ENCODE measurements around the gene CTCFL. TPM values are rescaled to one million over a fixed set of nuclear protein-coding genes. Genes with fewer than 3 reads are reported as not detected.

The CTCFL gene
- total RNA-seq, 4 donors from 2014 or later, result not detected

- TF ChIP-seq EP300 (IDR thresholded peaks at IDR 0.05) (no peak), POLR2A (IDR thresholded peaks at IDR 0.05; ENCODE audit: low read depth) (no peak), CTCF (IDR thresholded peaks at IDR 0.05) (no peak), POLR2AphosphoS5 (IDR thresholded peaks at IDR 0.05) (no peak)
- 57% methylated on average over 3 of the region's 3 CpGs for WGBS
Observed at GRCh38 chr20:57536120-57536708, 11.3 kb upstream of the CTCFL start.

DNA sequence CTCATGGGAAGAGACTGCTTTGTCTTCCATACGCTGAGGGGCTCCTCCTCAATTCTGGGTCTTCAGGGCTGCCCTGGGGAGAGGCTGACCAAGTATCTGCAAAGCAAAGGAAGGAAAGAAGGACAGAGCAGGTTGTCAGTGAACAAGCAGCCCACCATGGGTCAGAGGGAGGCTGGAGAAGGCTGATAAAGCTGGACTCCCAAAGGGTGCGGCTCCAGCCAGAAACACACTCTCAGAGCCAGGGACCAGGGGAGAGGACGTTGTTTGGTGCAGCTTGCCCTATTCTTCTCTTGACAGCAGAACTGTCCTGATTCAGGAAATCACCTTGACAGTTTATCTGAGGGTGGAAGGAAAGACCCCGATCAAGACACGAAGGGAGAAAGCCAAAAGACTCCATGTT is 10.4 kb upstream of the CTCFL start:
- peaks cover 0 to 9% (median 0%) of the 10 kb centered on the region in 4 donors for H3K27me3 ChIP-seq
- H3K36me3 ChIP-seq, result no peaks in the 10 kb centered on the region
- WGBS, result 83% methylated on average over 5 of the region's 5 CpGs
- no peak overlapping the region for H3K27ac ChIP-seq (replicated peaks in 1 of 4)
- TF ChIP-seq EP300 (IDR thresholded peaks at IDR 0.05), result no peak
- H3K9me3 ChIP-seq, result peaks cover 0 to 10% (median 2%) of the 10 kb centered on the region in 4 donors
- intact Hi-C loops (cut with DNase I), result no loop called here
- DNase-seq (ENCODE audit: extremely low spot score), result no peak
- H3K4me3 ChIP-seq, result no peak overlapping the region
- H3K4me1 ChIP-seq, result peaks cover 0 to 9% (median 3%) of the 10 kb centered on the region in 4 donors

More at GRCh38 chr20:57536120-57536708, 11.3 kb upstream of the CTCFL start:
- H3K27me3 ChIP-seq, result peaks cover 0 to 9% (median 0%) of the 10 kb centered on the region in 4 donors
- no peak overlapping the region for H3K4me3 ChIP-seq
- no peaks in the 10 kb centered on the region for H3K36me3 ChIP-seq
- DNase-seq (ENCODE audit: extremely low spot score), result no peak
- intact Hi-C loops (cut with DNase I), result no loop called here
- peaks cover 0 to 9% (median 3%) of the 10 kb centered on the region in 4 donors for H3K4me1 ChIP-seq
- no peak overlapping the region for H3K27ac ChIP-seq (replicated peaks in 1 of 4)
- peaks cover 0 to 10% (median 2%) of the 10 kb centered on the region in 4 donors for H3K9me3 ChIP-seq

DNA sequence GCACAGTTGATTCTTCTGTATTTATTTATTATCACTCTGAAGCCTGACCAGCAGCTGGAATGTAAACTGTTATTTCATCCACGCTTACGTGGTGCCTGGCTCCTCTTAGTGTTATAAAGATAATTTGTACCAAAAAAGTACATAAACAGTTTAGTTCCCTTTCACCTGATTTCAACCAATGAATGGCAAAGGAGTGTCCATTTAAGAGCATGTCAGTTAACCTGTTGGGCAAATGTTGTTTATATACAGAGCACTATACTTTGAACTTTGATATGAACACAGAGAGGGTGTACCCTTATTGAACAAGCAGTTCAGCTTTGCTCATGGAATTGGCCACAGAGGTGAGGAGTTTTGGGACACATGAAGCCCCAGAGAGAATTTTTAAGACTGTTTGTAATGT is 7.2 kb upstream of the CTCFL start:
- 69% methylated on average over 2 of the region's 2 CpGs for WGBS
- intact Hi-C loops (cut with DNase I), result no loop called here
- H3K9me3 ChIP-seq, result peaks cover 0 to 2% (median under 1%) of the 10 kb centered on the region in 4 donors
- no peaks in the 10 kb centered on the region for H3K27me3 ChIP-seq
- no peaks in the 10 kb centered on the region for H3K36me3 ChIP-seq
- peaks cover 0 to 9% (median 3%) of the 10 kb centered on the region in 4 donors for H3K4me1 ChIP-seq
- H3K27ac ChIP-seq (replicated peaks in 1 of 4), result no peak overlapping the region
- H3K4me3 ChIP-seq, result no peak overlapping the region
- TF ChIP-seq CTCF (IDR thresholded peaks at IDR 0.05) (no peak), POLR2AphosphoS5 (IDR thresholded peaks at IDR 0.05) (no peak), EP300 (IDR thresholded peaks at IDR 0.05) (no peak), POLR2A (IDR thresholded peaks at IDR 0.05; ENCODE audit: low read depth) (no peak)
- no peak for DNase-seq (ENCODE audit: extremely low spot score)

DNA sequence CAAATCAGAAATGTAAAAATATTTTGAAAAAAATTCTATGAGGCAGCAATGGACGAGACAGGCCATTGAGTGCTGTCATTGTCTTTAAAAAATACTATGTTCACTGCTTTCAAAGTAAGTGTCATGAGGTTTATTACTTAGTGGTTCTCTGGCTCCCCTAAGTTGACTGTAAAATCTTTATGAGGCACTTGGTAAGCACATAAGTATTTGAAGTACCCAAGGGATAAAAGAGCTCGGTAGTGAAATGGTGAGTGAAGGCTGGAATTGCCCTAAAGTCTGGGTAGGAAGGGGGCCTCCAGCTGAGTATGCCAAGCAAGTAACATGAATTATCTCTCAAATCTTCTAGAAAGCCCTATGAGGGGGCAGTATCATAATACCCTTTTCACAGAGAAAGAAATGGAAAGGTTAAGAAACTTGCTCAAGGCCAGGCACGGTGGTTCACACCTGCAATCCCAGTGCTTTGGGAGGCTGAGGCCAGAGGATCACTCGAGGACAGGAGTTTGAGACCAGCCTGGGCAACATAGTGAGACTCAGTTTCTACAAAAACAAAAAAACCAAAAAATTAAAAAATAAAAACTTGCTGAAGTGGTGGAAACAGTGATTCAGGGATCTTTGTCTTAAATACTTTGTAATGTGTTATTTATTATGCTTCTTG is 5.5 kb upstream of the CTCFL start:
- H3K4me3 ChIP-seq, result no peak overlapping the region
- no peak overlapping the region for H3K27ac ChIP-seq (replicated peaks in 1 of 4)
- TF ChIP-seq EP300 (IDR thresholded peaks at IDR 0.05) (no peak), CTCF (IDR thresholded peaks at IDR 0.05) (no peak), POLR2A (IDR thresholded peaks at IDR 0.05; ENCODE audit: low read depth) (no peak), POLR2AphosphoS5 (IDR thresholded peaks at IDR 0.05) (no peak)
- H3K9me3 ChIP-seq, result no peaks in the 10 kb centered on the region
- H3K27me3 ChIP-seq, result peaks cover 0 to 5% (median 0%) of the 10 kb centered on the region in 4 donors
- no peaks in the 10 kb centered on the region for H3K36me3 ChIP-seq
- WGBS, result 90% methylated on average over 4 of the region's 4 CpGs
- H3K4me1 ChIP-seq, result peaks cover 0 to 9% (median 3%) of the 10 kb centered on the region in 4 donors
- DNase-seq (ENCODE audit: extremely low spot score), result no peak
- intact Hi-C loops (cut with DNase I), result no loop called here

DNA sequence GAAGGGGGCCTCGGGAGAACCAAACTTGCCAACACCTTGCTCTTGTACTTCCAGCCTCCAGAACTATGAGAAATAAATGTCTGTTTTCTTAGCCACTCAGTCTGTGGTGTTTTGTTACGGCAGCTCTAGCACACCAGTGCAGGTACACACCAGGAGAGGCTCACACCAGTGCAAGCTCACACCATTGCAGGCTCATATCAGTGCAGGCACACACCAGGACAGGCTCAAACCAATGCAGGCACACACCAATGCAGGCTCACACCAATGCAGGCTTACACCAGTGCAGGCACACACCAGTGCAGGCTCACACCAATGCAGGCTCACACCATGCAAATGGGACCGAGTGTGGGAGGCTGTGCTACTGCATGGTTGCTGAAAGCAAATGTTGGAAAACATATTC is 4.9 kb upstream of the CTCFL start:
- DNase-seq (ENCODE audit: extremely low spot score), result no peak
- H3K27ac ChIP-seq (replicated peaks in 1 of 4), result no peak overlapping the region
- intact Hi-C loops (cut with DNase I), result no loop called here
- no peaks in the 10 kb centered on the region for H3K9me3 ChIP-seq
- H3K4me3 ChIP-seq, result no peak overlapping the region
- TF ChIP-seq CTCF (IDR thresholded peaks at IDR 0.05) (no peak), EP300 (IDR thresholded peaks at IDR 0.05) (no peak), POLR2AphosphoS5 (IDR thresholded peaks at IDR 0.05) (no peak), POLR2A (IDR thresholded peaks at IDR 0.05; ENCODE audit: low read depth) (no peak)
- no peaks in the 10 kb centered on the region for H3K36me3 ChIP-seq
- WGBS, result 97% methylated on average over 3 of the region's 3 CpGs
- H3K4me1 ChIP-seq, result peaks cover 0 to 9% (median 3%) of the 10 kb centered on the region in 4 donors
- H3K27me3 ChIP-seq, result peaks cover 0 to 7% (median 0%) of the 10 kb centered on the region in 4 donors

All from esophagus muscularis mucosa (tissue), 4 donors.